Nucleus accumbens (tissue), 56 donors: Measurements from ENCODE around the gene GDPD5.
A peak's percentile ranks its signal among the peaks of the same experiment; 100 is the strongest.

Experiments
- DNase-seq, 56 donors: peaks; one replicate each; lab custom pipeline; 2025; lab: John Stamatoyannopoulos, UW

Gene GDPD5

DNA sequence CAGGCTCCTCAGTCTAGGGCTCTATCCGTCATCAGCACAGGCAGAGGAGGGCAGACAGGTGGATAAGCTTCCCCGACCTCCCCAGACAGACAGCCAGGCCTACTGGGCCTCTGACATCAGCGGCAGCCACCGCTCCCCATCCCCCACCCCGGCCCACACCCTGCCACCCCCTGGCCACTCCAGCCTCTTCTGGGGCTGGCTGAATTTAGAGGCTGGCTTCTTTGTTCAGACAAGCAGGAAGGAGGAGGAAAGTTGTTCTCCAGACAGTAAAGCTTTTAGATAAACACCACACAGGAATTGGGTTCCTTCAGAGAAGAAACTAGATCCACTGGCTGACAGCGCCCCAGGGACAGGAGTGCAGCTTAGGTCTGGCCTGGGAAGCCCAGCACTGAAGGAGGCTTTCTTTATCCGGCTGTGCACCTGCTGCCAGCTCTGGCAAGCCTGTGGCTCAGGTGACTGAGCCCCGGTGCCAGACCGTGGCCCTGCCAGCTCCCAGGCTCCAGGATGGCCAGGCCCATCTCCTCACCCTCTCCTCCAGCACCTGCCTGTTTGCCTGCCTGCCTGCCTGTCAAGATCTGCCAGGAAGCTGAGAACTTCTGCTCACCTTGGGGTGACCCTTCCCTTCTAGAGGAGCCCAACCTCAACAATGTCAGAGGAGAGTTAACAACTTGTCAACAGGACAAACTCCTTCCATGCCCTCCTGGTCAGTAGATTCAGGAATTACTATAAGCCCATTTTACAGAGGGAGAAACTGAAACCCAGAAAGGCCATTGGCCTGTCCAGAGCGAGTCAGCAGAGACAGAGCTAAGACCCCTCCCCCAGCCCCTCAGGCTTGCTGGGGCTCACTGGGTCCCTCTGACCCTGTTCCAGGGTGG, 48.8 kb downstream of the GDPD5 start:
- DNase-seq = no peak

DNA sequence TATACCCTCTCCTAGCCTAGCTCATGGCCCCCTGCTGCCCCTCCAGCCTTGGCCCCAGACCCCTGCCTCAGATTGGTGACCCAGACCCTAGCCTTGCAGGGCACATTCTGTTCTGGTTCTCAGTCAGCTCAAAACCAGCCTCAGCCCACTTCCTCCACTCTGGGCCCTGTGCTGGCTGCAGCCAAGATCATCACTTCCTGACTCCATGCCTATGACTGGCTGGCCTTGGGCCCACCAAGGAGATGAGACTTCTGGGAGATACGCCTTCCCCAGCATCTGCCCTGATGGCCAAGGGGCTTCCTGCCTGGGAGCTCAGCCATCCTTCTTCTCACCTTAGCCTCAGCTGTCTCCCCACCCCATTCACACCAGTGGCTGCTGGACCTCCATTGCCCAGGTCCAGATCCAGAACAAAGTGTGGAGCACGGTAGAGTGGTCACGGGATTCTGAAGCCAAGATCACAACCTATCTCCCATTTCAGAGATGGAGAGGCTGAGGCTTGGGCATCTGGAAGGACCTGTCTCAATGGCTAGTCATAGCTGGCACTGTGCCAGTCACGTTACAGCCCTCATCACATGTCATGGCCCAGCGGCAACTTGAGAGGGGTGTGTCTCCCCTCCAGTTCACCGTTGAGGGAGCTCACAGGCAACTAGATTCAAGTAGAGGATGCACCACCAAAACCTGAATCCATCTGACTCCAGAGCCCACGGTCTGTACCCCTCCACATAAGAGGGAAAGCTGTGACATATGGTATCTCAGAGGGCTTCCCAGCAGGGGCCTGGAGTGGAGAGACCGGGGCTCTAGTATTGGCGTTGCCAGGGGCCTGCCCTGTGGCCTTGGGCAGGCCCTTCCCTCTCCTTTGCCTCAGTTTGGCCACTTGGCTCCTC, 49.7 kb downstream of the GDPD5 start:
- peak in 1 of 56 donors; percentile 18 for DNase-seq

DNA sequence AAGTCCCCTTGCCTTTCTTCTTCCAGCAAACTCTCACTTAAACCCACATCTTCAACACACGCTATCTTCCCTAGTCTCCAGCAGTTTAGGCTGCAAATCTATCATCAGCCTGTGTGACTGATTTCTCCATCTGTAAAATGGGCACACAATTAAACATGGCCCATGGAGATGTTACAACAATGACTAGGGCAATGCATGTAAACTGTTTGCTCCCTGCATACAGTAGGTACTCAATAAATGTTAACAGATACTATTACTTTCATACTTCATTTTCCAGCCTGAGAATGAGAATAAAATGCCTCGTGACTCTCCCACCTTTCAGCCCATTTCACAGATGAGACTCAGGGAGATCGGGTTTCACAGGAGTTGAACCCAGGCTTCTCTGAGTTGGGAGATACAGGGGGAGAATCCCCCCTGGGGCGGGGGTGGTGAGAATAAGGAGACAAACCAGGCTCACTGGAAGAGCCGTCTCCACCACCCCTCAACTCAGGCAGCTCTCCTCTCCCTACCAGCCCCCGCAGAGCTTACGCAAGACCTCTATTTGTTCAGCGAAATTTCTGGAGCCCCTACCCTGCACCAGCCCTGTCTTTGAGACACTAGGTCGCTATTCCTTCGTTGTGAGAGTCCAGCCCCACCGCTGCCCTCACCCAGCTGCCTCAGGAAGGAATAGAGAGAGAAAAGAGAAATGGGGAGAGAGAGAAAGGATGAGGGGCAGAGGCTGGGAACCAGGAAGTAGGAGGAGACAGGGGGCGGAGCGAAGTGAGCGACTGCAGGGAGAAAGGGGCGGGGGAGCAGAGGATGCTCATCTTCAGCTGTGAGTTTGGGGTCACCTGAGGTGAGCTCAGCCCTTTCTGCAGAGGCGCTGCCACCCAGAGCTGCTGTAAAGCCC, 50.6 kb downstream of the GDPD5 start:
- peak in 7 of 56 donors; percentile 2 to 28 (median 13) for DNase-seq

DNA sequence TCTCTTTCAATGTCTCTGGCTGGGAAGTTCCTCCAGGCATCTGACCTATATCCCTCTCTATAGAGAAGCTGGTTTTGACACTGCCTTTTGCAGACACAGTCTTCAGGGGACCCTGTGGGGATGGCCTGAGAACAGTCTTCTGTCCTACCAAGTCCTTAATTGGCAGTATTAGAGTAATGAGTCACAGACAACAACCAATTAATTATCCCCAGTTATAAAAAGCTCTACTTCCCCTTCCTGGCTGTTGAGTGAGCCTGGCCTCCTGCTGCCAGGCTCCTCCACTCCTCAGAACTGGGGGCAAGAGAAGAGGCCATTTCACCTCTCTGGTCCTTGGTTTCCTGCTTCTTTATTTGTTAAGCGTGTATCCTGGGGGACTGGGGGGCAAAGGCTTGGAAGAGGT, 51.5 kb downstream of the GDPD5 start:
- DNase-seq = no peak

DNA sequence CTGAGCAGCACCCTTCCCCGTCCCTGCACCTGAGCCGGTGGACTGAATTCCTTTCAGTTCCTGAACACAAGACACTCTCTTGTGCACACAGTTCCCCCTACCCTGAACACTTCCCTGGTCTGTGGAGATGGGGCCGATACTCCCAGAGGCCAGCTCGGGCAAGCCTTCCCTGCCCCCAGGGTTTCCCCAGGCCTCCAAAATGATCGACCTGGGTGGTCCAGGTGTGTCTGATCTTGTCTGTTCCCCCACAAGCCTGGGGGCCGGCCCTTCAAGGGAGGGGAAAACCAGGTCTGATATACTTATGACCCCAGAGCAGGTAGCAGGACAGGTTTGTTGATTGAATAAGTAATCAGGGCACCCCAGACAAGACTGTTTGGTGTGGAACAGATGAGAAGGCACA, 52.1 kb downstream of the GDPD5 start:
- DNase-seq = no peak

DNA sequence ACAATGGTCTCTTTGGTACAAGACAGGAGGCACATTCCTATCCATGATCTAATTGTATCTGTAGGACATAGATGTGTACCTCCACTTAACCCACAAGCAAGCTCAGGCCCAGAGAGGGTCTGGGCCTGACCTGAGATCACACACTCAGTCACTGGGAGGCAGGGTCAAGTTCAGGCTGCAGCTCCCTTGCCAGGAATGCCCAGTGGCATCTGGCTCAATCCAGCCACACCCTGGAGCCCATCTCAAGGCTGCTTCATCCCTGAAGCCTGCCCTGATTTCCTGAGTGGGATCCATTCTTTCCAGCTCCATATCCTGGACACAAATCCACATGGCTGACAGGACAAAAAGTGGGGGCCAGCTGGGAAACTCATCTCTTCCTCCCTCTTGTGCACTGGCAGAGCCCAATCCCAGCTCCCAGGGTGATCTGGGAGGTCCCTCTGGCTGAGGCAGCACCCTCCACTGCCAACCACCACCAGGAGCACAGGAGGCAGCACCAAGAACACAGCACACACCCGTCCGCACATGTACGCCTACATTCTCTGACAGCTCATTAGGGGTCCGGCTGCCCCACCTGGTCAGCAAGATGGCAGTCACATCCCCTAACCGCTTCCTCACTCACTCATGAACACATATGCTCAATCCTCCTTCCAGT, 53.5 kb downstream of the GDPD5 start:
- no peak for DNase-seq

GRCh38 chr11:75471176-75471973, 54.4 kb downstream of the GDPD5 start:
- DNase-seq = no peak

DNA sequence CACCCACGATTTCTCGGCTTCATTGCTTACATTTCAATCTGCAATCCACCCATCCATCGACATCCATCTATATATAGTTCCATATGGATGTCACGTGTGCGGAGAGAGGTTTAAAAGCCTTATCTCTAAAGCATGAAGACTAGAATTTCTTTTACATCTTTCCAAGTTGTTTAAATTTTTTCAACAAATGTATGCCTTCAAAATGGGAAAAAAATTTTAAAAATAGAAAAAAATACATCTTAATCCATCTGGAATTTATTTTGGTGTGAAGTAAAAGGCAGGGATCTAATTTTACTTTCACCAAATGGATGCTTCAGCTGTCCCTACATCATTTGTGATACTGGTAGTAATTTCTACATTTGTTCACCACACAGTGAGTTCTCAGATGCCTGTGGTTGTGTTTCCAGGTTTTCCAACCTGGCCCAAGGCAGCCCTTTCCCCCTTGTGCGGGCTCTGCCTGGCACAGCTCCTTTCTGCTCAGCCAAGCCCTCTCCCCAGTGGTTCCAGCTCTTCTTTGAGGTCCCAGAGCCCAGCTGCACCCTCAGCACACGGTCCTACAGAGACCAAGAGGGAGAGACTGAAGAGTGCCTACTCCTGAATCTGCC, 55.2 kb downstream of the GDPD5 start:
- no peak for DNase-seq

GRCh38 chr11:75469785-75470405, 55.8 kb downstream of the GDPD5 start:
- DNase-seq = no peak

DNA sequence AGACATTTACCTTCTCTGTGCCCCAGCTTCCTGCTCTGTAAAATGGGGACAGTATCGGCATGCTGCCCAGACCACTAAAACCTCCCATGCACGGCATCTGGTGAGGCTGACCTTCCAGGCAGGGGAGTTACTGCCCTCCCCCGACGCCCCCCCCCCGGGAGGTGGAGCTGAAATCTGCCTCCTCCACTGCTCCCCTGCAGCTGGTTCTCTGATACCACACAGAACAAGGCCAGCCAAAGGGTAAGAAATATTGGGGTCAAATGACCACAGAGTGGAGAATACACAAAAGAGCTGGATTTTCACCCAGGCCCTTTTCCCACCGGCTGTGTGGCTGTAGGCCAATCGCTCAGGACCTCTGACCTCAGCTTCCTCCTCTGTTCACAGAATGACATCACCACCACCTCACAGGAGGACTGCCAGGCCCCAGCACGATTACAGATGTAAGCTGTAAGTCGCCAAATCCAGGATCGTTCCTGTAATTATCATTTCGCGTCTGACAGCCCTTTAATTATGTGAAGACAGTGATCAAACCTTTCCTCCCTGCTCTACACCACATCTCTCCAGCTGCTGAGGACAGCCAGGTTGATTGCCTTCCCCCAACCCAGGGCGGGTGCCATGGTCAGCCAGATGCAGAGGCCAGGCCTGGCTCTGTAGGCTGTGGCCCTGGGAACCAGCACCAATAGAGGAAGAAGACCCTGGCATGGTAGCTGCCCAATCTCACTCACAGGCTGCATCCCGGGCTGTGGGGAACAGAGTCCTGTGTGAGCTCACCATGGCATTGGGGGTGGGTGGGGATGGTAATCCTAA, 57.0 kb downstream of the GDPD5 start:
- no peak for DNase-seq

- DNase-seq = no peak
Observed at GRCh38 chr11:75467881-75468280, 57.9 kb downstream of the GDPD5 start.

DNA sequence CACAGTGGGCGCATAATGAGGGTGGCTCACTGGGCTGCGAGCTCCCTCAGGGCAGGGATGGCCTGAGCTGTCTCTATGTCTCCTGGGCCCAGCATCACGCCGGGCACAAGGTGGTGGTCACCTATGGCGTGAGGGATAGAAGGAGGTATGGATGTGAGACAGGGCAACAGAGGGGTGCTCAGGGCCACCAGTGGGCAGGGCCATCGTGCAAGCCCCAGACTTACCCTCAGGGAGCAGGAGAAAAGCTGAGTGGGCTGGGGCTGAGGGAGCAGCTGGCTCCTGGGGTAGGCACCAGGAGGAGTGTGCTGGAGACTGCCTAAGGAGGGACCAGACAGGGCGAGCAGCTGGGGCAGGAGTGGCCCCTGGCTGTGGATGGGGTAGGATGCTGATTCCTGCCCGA, 58.4 kb downstream of the GDPD5 start:
- DNase-seq = no peak

- no peak for DNase-seq
Observed at GRCh38 chr11:75465701-75466531, 59.8 kb downstream of the GDPD5 start.

GRCh38 chr11:75463106-75463774, 62.5 kb downstream of the GDPD5 start:
- DNase-seq = no peak

GRCh38 chr11:75462117-75462653, 63.6 kb downstream of the GDPD5 start:
- DNase-seq = no peak

GRCh38 chr11:75461151-75461550, 64.6 kb downstream of the GDPD5 start:
- no peak for DNase-seq
